Astrocyte of the spinal cord (primary cell): Measurements from ENCODE around the gene GDPD5.

Source experiments
- DNase-seq: peaks from one replicate; pipeline ENCODE4 v3.0.0; 2011; ENCODE audit warnings: low read depth, low spot score
- H3K4me3 ChIP-seq: 2 replicates; pipeline ENCODE4 v1.5.1; 2011; ENCODE audit warnings: low read depth, mild to moderate bottlenecking, low read length, moderate library complexity
- CTCF ChIP-seq: IDR thresholded peaks from 2 replicates; pipeline ENCODE4 v1.5.1; 2012; ENCODE audit warnings: low read depth, mild to moderate bottlenecking, low read length, inconsistent platforms
- in situ Hi-C: cut with HindIII; loops from 2 replicates; pipeline ENCODE4 v1.10.0; 2017; ENCODE audit warnings: low sequenced_read_pairs

GDPD5 gene

DNA sequence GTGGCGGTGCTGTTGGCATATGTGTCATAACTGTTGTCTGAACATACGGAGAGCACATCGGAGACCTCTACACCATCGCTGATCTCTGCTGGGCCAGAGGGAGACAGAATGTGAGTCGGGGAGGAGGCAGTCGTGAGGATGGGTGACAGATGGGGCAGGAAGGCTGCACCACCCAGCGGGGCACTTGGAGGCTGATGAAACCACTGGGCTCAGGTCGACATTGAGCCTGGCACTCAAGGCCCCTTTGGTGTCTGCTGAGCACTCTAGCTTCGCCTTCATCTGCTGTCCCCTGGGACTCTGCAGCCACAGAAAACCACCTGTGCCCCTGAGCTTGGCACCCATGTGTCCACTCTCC, 90.2 kb downstream of the GDPD5 start:
- H3K4me3 ChIP-seq: no peak overlapping the region

DNA sequence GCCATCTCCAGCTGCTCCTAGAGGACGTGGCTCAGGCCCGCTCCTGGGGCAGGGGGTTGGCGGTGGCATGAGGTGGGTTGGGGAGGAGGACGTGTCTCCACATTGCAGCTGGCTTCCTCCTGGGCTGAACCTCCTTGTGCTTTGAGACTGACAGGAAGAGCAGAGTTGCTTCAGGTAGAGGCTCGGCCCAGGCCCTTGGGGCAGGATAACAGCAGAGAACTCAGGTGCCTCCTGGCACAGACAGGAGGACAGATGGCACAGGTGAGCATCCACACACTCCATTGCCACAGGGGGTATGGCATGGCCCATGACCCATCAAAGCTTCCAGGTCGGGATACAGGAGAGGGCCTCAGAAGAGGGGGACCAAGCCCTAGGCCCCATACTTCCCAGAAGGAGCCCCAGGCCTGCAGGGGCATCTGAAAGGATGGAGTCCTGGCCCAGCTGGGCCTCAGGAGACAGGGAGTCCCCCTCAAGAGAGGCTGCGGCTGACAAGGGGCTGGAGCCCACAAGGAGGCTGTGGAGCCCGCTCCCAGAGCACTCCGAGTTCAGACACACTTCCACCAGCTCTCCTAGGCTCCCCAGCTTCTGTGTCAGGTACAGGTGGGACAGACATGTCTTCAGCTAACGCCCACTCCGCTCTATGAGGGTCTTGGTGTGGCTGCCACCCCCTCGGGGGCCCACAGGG, 90.7 kb downstream of the GDPD5 start:
- in situ Hi-C loops: no loop called here

More for the DNA sequence above, 90.2 kb downstream of the GDPD5 start:
- in situ Hi-C loops: no loop called here
- TF ChIP-seq CTCF: no peak
- DNase-seq: no peak

GRCh38 chr11:75434051-75434450, 91.7 kb downstream of the GDPD5 start:
- DNase-seq: no peak
- no peak for TF ChIP-seq CTCF

More for the DNA sequence above, 90.7 kb downstream of the GDPD5 start:
- no peak for TF ChIP-seq CTCF
- H3K4me3 ChIP-seq: no peak overlapping the region
- DNase-seq: no peak

GRCh38 chr11:75433443-75433842, 92.3 kb downstream of the GDPD5 start:
- in situ Hi-C loops: no loop called here
- TF ChIP-seq CTCF: no peak
- no peak overlapping the region for H3K4me3 ChIP-seq
- no peak for DNase-seq

More at GRCh38 chr11:75434051-75434450, 91.7 kb downstream of the GDPD5 start:
- no peak overlapping the region for H3K4me3 ChIP-seq
- in situ Hi-C loops: no loop called here

DNA sequence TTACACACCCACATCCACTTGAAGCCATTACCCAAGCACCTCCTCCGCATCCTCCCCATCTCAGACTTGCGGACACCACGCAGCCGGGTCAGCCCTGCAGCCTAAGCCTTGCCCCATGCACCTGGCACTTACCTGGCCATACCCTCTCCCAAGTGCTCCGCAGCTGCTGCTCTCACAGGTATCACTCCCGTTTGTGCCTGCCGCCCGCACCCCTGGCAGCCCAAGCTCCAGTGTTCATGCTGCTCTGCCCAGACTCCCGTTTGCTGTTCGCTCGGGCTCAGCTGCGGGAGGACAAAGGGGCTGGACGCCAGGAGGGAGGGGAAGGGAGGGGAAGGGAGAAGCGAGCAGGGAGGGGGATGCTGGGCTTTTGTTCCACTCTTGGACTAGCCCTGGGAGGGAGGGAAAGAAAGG, 92.8 kb downstream of the GDPD5 start, which contains the start of gene KLHL35:
TSS of gene KLHL35 (minus strand) at position 293 of the 411 bp plus-strand sequence. CDS start 2,574 bp downstream, outside the sequence.
- no peak for DNase-seq
- in situ Hi-C loops: no loop called here
- TF ChIP-seq CTCF: no peak
- no peak within 1 kb of the TSS for H3K4me3 ChIP-seq

- TF ChIP-seq CTCF: no peak
- in situ Hi-C loops: no loop called here
- DNase-seq: no peak
- no peak overlapping the region for H3K4me3 ChIP-seq
Observed at GRCh38 chr11:75431533-75432525, 93.9 kb downstream of the GDPD5 start.
